Liver (tissue), 9 donors: ENCODE results near the gene NOA1. TPM values are rescaled to one million over a fixed set of nuclear protein-coding genes. Genes with fewer than 3 reads are reported as not detected.
"Not testable (repeated sequence)": the region's sequence is repeated elsewhere in the genome, so short reads cannot be mapped to it uniquely, and the experiment has no call there.

ENCODE experiments used
- DNase-seq: peaks from one replicate; pipeline ENCODE4 v3.0.0-alpha.2; 2017; ENCODE audit warnings: low spot score
- H3K27ac ChIP-seq, 2 donors: one replicate each; pipeline ENCODE4 v1.7.0; 2013; ENCODE audit warnings: inconsistent platforms in 2 of 2, low read length in 2 of 2, control low read depth in 1 of 2, low read depth in 1 of 2, mild to moderate bottlenecking in 1 of 2
- H3K27me3 ChIP-seq, 4 donors: one replicate each; pipeline versions ENCODE4 v1.6.1 to v1.7.0; 2013; ENCODE audit warnings: low read length in 3 of 4, inconsistent platforms in 1 of 4, mild to moderate bottlenecking in 1 of 4, moderate library complexity in 1 of 4; ENCODE audit not compliant: control insufficient read depth in 4 of 4, insufficient read depth in 4 of 4
- H3K36me3 ChIP-seq, 4 donors: one replicate each; pipeline versions ENCODE4 v1.6.1 to v1.7.0; 2013; ENCODE audit warnings: low read length in 3 of 4, mild to moderate bottlenecking in 3 of 4, low read depth in 1 of 4, moderate library complexity in 1 of 4; ENCODE audit not compliant: control insufficient read depth in 4 of 4, insufficient read depth in 3 of 4
- H3K4me1 ChIP-seq, 4 donors: one replicate each; pipeline versions ENCODE4 v1.6.1 to v1.7.0; 2013; ENCODE audit warnings: low read length in 3 of 4, mild to moderate bottlenecking in 3 of 4, moderate library complexity in 1 of 4; ENCODE audit not compliant: control insufficient read depth in 4 of 4, insufficient read depth in 4 of 4
- H3K4me3 ChIP-seq, 3 donors: one replicate each; pipeline versions ENCODE4 v1.6.1 to v1.7.0; 2013; ENCODE audit warnings: low read length in 3 of 3, control low read depth in 1 of 3, low read depth in 1 of 3, mild to moderate bottlenecking in 1 of 3
- H3K9ac ChIP-seq, 2 donors: one replicate each; pipeline ENCODE4 v1.7.0; 2013; ENCODE audit warnings: low read length in 2 of 2, mild to moderate bottlenecking in 2 of 2, moderate library complexity in 2 of 2, control low read depth in 1 of 2, low read depth in 1 of 2
- H3K9me3 ChIP-seq, 4 donors: one replicate each; pipeline versions ENCODE4 v1.6.1 to v1.7.0; 2013; ENCODE audit warnings: low read length in 3 of 4; ENCODE audit not compliant: control insufficient read depth in 4 of 4
- EGR1 ChIP-seq, 2 donors: IDR thresholded peaks; 2 replicates each; pipeline ENCODE4 v1.6.1; 2016 to 2018; ENCODE audit warnings: antibody characterized with exemption in 2 of 2, low read depth in 2 of 2
- FOXA1 ChIP-seq: IDR thresholded peaks from 2 replicates; pipeline ENCODE4 v1.6.1; 2016; ENCODE audit warnings: antibody characterized with exemption
- FOXA2 ChIP-seq: IDR thresholded peaks from 2 replicates; pipeline ENCODE4 v1.6.1; 2016; ENCODE audit warnings: antibody characterized with exemption
- GABPA ChIP-seq, 2 donors: IDR thresholded peaks in 1 of 2; conservative IDR thresholded peaks in 1 of 2; 2 replicates each; pipeline ENCODE4 v1.6.1; 2016; ENCODE audit warnings: antibody characterized with exemption in 2 of 2, mild to moderate bottlenecking in 1 of 2, moderate library complexity in 1 of 2
- HNF4A ChIP-seq, 2 donors: conservative IDR thresholded peaks; 2 replicates each; pipeline ENCODE4 v1.6.1; 2016; ENCODE audit warnings: antibody characterized with exemption in 2 of 2, mild to moderate bottlenecking in 2 of 2
- HNF4G ChIP-seq: IDR thresholded peaks from 2 replicates; pipeline ENCODE4 v1.6.1; 2016; ENCODE audit warnings: antibody characterized with exemption
- JUND ChIP-seq, 2 donors: IDR thresholded peaks; 2 replicates each; pipeline ENCODE4 v1.6.1; 2016; ENCODE audit warnings: antibody characterized with exemption in 2 of 2
- NR2F2 ChIP-seq: IDR thresholded peaks from 2 replicates; pipeline ENCODE4 v1.6.1; 2016; ENCODE audit warnings: antibody characterized with exemption
- RAD21 ChIP-seq, 2 donors: IDR thresholded peaks; 2 replicates each; pipeline ENCODE4 v1.6.1; 2016; ENCODE audit warnings: antibody characterized with exemption in 2 of 2, mild to moderate bottlenecking in 2 of 2
- RXRA ChIP-seq, 2 donors: IDR thresholded peaks; 2 replicates each; pipeline ENCODE4 v1.6.1; 2017 to 2018; ENCODE audit warnings: antibody characterized with exemption in 2 of 2, mild to moderate bottlenecking in 1 of 2
- SP1 ChIP-seq: IDR thresholded peaks from 2 replicates; pipeline ENCODE4 v1.6.1; 2018; ENCODE audit warnings: antibody characterized with exemption, mild to moderate bottlenecking
- TAF1 ChIP-seq: conservative IDR thresholded peaks from 2 replicates; pipeline ENCODE4 v1.6.1; 2016; ENCODE audit warnings: antibody characterized with exemption, mild to moderate bottlenecking
- YY1 ChIP-seq: IDR thresholded peaks from 2 replicates; pipeline ENCODE4 v1.6.1; 2016; ENCODE audit warnings: antibody characterized with exemption, mild to moderate bottlenecking
- WGBS: extraction: QIAGEN DNeasy Blood & Tissue Kit; methylation state at CpG from one replicate; pipeline ENCODE4 v1.1.7; 2013; 5-methylcytosine and 5-hydroxymethylcytosine counted together
- polyA plus RNA-seq, 2 donors: library from polyadenylated mRNA; stranded (reverse) in 1 of 2; unstranded in 1 of 2; fragments of 200-250 nt in 1 of 2; fragments of >200 nt in 1 of 2; fragmentation: Nextera tagmentation in 1 of 2; extraction: Ambion mirVana in 1 of 2; gene quantifications; one replicate each; pipeline versions ENCODE4 v1.2.1 to v1.2.3, GENCODE V29; 2013 to 2015
- total RNA-seq, 2 donors: library from RNA; depleted of rRNA; stranded (reverse); fragments of >200 nt; gene quantifications; one replicate each; pipeline ENCODE4 v1.2.3, GENCODE V29; 2014
- TF ChIP-seq, protein P1 (sequence below): IDR thresholded peaks from 2 replicates; pipeline ENCODE4 v1.6.1; 2016; ENCODE audit warnings: antibody characterized with exemption
- TF ChIP-seq, protein P2 (sequence below): IDR thresholded peaks from 2 replicates; pipeline ENCODE4 v1.6.1; 2016; ENCODE audit warnings: antibody characterized with exemption
- TF ChIP-seq, protein P3 (sequence below): IDR thresholded peaks from 2 replicates; pipeline ENCODE4 v1.6.1; 2016; ENCODE audit warnings: antibody characterized with exemption
- TF ChIP-seq, protein P4 (sequence below): fragments of 150-350 bp; IDR thresholded peaks from 2 replicates; pipeline ENCODE4 v1.5.1; 2017; ENCODE audit warnings: improper control_type of control experiment, low read depth, low read length; ENCODE audit not compliant: missing input control
- donor health status: healthy.
- donor health status: healthy.
- donor health status: healthy.
- donor health status: healthy.
- donor health status: healthy.

NOA1 gene
- total and polyA plus RNA-seq, 4 donors: 2.3 to 9.2 (median 7.1) TPM

DNA sequence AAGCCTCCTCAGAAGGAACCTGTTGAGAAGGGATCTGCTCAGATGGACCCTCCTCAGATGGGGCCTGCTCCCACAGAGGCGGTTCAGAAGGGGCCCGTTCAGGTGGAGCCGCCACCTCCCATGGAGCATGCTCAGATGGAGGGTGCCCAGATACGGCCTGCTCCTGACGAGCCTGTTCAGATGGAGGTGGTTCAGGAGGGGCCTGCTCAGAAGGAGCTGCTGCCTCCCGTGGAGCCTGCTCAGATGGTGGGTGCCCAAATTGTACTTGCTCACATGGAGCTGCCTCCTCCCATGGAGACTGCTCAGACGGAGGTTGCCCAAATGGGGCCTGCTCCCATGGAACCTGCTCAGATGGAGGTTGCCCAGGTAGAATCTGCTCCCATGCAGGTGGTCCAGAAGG, 46.8 kb downstream of the NOA1 start:
- H3K9me3 ChIP-seq: no peaks in the 10 kb centered on the region
- H3K36me3 ChIP-seq: peaks cover 11 to 18% (median 13%) of the 10 kb centered on the region in 4 donors
- TF ChIP-seq JUND (IDR thresholded peaks at IDR 0.05): no peak
- no peak for TF ChIP-seq GABPA (IDR thresholded peaks at IDR 0.05 in 1 of 2, conservative IDR thresholded peaks at IDR 0.05 in 1 of 2)
- TF ChIP-seq YY1: no peak
- no peak for TF ChIP-seq NR2F2
- no peak for TF ChIP-seq HNF4G
- TF ChIP-seq EGR1 (IDR thresholded peaks at IDR 0.05; ENCODE audit: low read depth in 2 of 2): no peak
- no peak overlapping the region for H3K9ac ChIP-seq
- 96% methylated on average over 7 of the region's 7 CpGs for WGBS
- H3K27me3 ChIP-seq: no peaks in the 10 kb centered on the region
- no peak for DNase-seq
- no peak overlapping the region for H3K4me3 ChIP-seq
- no peak overlapping the region for H3K27ac ChIP-seq
- no peaks in the 10 kb centered on the region for H3K4me1 ChIP-seq

DNA sequence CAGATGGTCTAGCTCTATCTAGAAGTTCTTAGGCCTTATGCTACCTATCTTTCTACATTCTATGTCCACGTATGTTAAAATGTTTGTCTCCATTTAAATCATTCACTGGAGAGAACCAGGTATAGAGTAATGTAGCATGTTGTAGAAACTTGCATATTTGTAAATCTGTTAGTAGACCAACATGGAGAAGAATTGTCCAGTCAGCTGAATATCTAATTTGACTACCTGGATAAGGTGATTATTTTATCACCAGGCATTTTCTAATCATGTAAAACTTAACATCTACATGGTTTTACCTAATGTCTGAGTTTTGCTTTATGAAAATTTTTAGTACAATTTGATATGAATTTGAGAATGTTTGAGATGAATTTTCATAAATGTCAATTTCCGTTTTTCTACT, 50.2 kb downstream of the NOA1 start:
- H3K27ac ChIP-seq: no peak overlapping the region
- WGBS: 91% methylated on average over 2 of the region's 2 CpGs
- H3K36me3 ChIP-seq: peaks cover 16 to 22% (median 19%) of the 10 kb centered on the region in 4 donors
- H3K27me3 ChIP-seq: no peaks in the 10 kb centered on the region
- no peaks in the 10 kb centered on the region for H3K4me1 ChIP-seq
- H3K4me3 ChIP-seq: no peak overlapping the region
- no peak for TF ChIP-seq NR2F2
- TF ChIP-seq RAD21 (IDR thresholded peaks at IDR 0.05): no peak
- no peak for TF ChIP-seq HNF4A (conservative IDR thresholded peaks at IDR 0.05)
- TF ChIP-seq SP1: no peak
- TF ChIP-seq, protein P1, sequence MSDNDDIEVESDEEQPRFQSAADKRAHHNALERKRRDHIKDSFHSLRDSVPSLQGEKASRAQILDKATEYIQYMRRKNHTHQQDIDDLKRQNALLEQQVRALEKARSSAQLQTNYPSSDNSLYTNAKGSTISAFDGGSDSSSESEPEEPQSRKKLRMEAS: no peak
- TF ChIP-seq HNF4G: no peak
- TF ChIP-seq YY1: no peak
- TF ChIP-seq TAF1: no peak
- TF ChIP-seq FOXA2: no peak
- TF ChIP-seq JUND (IDR thresholded peaks at IDR 0.05): no peak
- TF ChIP-seq FOXA1: no peak
- TF ChIP-seq, protein P2, sequence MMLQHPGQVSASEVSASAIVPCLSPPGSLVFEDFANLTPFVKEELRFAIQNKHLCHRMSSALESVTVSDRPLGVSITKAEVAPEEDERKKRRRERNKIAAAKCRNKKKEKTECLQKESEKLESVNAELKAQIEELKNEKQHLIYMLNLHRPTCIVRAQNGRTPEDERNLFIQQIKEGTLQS: no peak
- TF ChIP-seq RXRA (IDR thresholded peaks at IDR 0.05): no peak
- TF ChIP-seq, protein P3, sequence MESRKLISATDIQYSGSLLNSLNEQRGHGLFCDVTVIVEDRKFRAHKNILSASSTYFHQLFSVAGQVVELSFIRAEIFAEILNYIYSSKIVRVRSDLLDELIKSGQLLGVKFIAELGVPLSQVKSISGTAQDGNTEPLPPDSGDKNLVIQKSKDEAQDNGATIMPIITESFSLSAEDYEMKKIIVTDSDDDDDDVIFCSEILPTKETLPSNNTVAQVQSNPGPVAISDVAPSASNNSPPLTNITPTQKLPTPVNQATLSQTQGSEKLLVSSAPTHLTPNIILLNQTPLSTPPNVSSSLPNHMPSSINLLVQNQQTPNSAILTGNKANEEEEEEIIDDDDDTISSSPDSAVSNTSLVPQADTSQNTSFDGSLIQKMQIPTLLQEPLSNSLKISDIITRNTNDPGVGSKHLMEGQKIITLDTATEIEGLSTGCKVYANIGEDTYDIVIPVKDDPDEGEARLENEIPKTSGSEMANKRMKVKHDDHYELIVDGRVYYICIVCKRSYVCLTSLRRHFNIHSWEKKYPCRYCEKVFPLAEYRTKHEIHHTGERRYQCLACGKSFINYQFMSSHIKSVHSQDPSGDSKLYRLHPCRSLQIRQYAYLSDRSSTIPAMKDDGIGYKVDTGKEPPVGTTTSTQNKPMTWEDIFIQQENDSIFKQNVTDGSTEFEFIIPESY: no peak
- no peak for TF ChIP-seq GABPA (IDR thresholded peaks at IDR 0.05 in 1 of 2, conservative IDR thresholded peaks at IDR 0.05 in 1 of 2)
- TF ChIP-seq, protein P4, sequence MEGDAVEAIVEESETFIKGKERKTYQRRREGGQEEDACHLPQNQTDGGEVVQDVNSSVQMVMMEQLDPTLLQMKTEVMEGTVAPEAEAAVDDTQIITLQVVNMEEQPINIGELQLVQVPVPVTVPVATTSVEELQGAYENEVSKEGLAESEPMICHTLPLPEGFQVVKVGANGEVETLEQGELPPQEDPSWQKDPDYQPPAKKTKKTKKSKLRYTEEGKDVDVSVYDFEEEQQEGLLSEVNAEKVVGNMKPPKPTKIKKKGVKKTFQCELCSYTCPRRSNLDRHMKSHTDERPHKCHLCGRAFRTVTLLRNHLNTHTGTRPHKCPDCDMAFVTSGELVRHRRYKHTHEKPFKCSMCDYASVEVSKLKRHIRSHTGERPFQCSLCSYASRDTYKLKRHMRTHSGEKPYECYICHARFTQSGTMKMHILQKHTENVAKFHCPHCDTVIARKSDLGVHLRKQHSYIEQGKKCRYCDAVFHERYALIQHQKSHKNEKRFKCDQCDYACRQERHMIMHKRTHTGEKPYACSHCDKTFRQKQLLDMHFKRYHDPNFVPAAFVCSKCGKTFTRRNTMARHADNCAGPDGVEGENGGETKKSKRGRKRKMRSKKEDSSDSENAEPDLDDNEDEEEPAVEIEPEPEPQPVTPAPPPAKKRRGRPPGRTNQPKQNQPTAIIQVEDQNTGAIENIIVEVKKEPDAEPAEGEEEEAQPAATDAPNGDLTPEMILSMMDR: no peak
- H3K9ac ChIP-seq: no peak overlapping the region
- DNase-seq: no peak
- H3K9me3 ChIP-seq: no peaks in the 10 kb centered on the region

DNA sequence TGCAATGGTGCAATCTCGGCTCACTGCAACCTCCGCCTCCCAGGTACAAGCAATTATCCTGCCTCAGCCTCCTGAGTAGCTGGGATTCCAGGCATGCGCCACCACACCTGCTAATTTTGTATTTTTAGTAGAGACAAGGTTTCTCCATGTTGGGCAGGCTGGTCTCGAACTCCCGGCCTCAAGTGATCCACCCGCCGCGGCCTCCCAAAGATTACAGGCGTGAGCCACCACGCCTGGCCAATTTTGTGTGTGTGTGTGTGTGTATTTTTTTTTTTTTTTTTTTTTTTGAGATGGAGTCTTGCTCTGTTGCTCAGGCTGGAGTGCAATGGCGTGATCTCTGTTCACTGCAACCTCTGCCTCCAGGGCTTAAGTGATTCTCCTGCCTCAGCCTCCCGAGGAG, 62.4 kb downstream of the NOA1 start:
- not testable (repeated sequence) for H3K27ac ChIP-seq, DNase-seq, H3K27me3 ChIP-seq, H3K4me1 ChIP-seq, H3K9ac ChIP-seq, H3K36me3 ChIP-seq, H3K4me3 ChIP-seq, H3K9me3 ChIP-seq
- 97% methylated on average over 12 of the region's 12 CpGs for WGBS
